ENCODE results near the gene LRRC8D.

DNA sequence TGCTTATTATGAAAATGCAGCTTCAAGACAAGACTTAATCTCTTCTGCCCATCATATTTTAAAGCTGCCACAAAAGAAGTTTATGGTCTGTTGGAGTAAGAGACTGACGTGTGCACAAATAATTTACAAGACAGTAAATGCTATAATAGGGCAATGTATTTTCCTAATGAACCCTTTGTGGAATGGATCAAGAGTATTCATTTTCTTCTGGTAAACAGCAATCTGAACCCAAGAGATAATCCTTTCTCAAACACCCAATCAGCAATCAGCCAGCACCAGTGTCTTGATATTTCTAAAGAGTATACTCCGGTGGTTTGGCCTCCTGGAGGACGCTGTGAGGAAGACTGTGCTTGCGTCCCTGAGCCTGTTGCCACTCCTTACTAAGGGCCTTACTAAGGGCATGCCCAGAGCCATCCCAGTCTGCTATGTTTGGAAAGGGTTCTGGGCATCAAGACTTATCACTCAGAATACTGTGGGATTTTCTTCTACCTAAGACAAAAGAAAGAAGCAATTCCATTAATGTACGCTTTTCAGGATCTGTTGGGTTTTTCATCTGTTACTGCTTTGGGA is 48.8 kb upstream of the LRRC8D start:
- TF ChIP-seq, protein P1, sequence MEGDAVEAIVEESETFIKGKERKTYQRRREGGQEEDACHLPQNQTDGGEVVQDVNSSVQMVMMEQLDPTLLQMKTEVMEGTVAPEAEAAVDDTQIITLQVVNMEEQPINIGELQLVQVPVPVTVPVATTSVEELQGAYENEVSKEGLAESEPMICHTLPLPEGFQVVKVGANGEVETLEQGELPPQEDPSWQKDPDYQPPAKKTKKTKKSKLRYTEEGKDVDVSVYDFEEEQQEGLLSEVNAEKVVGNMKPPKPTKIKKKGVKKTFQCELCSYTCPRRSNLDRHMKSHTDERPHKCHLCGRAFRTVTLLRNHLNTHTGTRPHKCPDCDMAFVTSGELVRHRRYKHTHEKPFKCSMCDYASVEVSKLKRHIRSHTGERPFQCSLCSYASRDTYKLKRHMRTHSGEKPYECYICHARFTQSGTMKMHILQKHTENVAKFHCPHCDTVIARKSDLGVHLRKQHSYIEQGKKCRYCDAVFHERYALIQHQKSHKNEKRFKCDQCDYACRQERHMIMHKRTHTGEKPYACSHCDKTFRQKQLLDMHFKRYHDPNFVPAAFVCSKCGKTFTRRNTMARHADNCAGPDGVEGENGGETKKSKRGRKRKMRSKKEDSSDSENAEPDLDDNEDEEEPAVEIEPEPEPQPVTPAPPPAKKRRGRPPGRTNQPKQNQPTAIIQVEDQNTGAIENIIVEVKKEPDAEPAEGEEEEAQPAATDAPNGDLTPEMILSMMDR (IDR thresholded peaks at IDR 0.05): no peak
- TF ChIP-seq POLR2A (IDR thresholded peaks at IDR 0.05): no peak
- TF ChIP-seq POLR2AphosphoS5 (IDR thresholded peaks at IDR 0.05): no peak

Measured in breast epithelium (tissue), 3 donors.